Nucleus accumbens (tissue), 56 donors: Measurements from ENCODE around the gene TMEM184B.

Experiments
- DNase-seq, 56 donors: peaks; one replicate each; lab custom pipeline; 2025; lab: John Stamatoyannopoulos, UW

TMEM184B gene

DNA sequence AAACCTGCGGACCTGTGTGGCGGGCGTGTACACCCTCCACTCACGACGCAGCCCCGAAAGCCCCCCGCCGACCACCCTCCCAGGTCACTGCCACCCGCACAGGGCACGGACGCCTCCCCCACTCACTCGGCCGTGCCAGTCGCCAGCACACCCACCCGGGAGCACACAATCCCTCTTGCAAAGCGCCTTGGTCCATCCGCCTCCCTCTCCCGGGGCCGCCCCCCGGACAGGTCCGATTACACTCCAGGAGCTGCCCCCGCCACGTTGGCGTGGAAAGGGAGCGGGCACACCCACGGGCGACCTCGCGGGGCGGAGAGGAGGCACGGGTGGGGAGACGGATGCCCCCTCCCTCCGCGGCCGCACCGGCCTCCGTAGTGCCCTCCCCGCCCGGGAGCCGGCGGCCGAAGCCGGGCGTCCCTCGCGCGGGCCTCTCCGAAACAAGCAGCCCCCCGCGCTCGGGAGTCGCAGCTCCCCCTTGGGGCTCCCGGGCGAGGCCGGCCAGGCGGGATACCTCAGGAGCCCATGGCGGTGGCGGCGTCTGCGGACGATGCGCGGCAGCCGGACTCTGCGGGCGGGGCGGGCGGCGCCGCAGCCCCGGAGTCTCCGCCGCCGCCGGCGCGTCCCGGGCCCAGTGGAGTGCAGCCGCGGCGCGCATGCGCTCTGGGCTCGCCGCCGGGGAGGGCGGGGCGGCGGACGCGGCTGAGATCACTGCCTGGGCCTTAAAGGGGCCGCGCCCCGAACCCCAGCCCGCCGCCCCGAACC is at the start of gene TMEM184B:
TMEM184B (minus strand) TSS at position 638 of the 762 bp plus-strand sequence. CDS start 25,049 bp downstream, outside the sequence.
- DNase-seq: peak in 52 of 56 donors; percentile 24 to 86 (median 74)

DNA sequence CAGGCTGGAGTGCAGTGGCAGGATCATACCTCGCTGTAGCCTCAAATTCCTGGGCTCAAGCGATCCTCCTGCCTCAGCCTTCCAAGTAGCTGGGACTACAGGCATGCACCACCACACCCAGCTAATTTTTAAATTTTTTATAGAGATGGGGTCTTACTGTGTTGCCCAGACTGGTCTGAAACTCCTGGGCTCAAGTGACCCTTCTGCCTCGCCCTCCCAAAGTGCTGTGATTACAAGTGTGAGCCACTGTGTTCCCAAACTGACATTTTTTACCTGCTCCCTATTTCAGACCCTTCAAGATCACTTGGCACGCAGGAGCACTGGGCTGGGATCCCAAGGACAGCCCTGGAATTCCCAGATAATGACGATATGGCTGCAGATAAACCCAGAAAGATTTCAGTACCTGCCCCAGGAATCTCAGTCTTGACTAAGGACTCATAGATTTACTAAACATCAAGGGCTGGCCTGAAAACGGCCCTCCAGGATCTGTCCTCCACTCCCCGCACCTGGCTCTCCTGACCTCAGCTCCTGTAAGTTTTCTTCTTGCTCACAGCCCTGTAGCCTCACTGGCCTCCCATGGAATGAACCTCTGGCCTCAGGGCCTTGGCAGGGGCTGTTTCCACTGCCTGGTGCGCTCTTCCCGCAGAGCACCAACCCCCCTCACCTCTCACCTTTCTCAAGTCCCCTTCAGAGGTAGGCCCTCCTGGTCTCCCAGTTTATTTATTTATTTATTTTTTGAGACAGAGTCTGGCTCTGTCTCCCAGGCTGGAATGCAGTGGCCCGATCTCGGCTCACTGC is 48.0 kb upstream of the TMEM184B start:
- DNase-seq: no peak

DNA sequence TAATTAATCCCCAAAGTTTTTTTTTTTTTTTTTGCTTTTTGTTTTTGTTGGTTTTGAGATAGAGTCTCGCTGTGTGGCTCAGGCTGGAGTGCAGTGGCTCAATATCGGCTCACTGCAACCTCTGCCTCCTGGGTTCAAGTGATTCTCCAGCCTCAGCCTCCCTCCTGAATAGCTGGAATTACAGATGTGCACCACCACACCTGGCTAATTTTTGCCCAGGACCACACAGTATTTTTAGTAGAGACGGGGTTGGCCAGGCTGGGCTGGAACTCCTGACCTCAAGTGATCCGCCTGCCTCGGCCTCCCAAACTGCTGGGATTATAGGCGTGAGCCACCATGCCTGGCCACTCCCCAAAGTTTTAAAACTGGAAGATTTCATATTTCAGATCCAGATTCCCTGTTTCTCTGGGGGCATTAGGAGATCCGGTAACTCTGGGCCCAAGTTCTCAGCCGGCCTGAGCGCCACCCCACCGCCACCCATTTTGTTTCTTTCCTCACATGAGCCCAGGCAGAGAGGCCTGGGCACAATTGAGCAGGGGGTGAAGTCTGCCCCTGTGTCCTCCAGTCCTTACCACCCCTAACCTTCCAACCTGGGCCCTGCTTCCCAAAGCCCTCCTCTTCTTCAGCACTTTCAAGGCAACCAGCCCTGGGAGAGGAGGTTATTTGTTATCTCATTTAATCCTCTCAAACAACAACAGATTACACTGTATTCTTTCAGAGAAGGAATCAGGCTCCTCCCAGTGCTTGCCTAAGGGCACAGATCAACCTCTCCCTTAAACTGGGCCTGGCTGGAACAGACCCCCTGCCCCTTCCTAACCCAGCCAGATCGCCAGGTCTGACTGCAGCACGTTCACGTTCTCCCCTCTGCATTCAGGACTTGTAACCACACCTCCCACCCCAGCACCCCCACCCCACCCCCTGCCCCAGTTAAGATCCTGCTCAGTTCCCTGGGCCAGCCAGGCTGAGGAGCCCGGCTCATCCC is 46.3 kb upstream of the TMEM184B start:
- no peak for DNase-seq

DNA sequence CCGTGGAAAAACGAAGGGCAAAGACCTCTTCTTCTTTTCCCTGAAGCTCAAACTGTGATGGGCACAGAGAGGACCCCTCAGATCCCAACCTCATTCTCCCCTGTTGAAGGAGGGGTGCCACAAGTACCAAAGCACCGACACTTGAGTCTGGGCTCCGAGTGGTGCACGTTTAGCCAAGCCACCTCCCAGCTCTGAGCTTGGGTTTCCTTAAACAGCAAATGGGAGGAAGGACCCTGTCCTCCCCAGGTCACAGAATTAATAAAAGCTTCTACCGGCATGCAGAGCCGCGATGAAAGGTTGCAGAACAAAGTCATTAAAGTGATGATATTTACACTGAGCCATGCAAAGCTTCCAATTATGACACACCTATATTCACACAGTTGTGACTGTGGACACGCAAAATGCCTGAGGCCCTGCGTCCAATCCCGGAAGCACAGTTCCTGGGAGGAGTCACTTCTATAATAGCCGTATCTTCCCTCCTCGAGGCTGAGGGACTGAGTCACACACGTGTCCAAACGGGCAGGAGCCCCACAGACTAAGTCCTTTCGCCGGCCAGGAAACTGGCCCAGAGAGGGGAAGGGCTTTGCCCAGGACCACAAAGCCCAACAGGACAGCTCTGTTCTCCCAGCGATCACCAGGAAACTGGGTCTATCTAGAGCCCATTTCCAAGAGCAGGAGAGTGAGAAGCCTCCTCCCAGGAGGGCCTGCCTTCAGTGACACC is 45.3 kb upstream of the TMEM184B start:
- DNase-seq: peak in 5 of 56 donors; percentile 13 to 36 (median 27)

DNA sequence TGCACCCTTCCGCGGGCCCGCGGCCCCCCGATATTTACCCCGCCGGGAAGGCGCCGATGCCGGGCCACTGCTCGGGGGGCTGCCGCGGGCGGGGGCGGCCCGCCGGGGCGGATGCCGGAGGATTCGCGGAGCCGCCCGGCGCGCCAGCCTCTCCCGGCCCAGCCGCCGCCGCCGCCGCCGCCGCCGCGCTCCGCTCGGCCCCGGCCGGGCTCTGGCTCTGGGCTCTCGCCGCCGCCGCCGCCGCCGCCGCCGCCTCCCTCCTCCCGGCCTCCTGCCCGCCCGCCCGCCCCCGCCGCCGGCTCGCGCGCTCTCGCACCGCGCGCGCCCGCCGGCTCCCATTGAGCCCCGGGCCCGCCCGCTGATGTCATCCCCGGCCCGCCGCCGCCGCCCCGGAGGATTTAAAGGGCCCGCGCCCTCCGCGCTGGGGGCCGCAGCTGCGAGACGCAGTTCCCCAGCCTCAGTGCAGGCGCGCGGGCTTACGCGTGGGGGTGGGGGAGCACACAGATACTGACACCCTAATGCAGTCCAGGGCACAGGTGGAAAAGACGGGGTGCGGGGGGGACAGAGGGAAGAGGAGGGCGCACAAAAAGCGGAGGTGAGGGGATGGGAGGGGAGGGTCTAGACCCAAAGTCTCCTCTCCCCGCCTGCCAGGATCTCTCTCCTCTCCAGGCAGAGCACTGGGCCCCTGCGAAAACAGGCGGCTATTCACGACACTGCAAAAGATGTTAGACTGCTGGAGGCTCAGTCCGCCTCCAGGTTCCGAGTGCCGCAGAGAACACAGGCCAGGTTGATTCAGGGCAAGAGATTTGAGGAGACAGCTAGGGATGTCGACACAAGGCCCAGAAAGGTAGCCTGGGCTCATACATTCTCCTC is 44.5 kb upstream of the TMEM184B start, which contains the start of gene CSNK1E:
CSNK1E (minus strand) TSS at position 312 of the 873 bp plus-strand sequence. CDS start 3,276 bp downstream, outside the sequence.
- DNase-seq: peak in 52 of 56 donors; percentile 22 to 90 (median 70)

DNA sequence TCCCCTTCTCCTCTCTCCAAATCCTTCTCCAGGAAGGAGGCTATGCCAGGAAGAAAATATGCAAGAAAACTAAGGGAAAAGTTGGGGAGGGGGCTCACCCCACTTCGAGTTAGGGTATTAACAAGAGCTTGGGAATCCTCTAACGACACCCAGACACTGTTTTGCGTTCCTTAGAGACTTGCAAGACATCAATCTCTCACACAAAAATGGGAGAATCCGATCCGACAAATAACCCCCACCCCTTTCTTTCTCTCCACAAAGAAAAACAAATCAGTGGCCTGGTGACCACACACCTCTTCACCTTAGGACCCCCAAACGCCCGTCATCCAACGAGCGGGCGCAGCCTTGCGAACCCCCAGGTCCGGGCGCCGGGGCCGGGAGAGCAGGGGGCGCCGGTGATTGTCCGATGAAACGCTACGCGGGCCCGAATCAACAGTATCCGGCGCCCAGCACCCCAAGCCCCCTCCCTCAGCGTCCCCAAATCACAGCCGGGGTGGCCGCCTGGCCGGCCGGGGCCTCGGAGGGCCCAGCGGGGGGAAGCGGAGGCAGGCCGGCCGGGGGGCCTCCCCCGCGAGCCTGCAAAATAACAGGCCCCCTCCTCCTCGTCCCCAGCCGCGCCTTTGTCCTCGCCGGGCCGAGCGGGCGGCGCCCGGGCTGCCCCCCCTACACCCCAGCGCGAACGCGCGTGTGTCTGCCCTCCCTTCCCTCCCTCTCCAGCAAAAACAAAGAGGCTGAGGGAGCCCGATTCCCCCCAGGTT is 43.7 kb upstream of the TMEM184B start:
- DNase-seq: peak in 53 of 56 donors; percentile 35 to 87 (median 74)

DNA sequence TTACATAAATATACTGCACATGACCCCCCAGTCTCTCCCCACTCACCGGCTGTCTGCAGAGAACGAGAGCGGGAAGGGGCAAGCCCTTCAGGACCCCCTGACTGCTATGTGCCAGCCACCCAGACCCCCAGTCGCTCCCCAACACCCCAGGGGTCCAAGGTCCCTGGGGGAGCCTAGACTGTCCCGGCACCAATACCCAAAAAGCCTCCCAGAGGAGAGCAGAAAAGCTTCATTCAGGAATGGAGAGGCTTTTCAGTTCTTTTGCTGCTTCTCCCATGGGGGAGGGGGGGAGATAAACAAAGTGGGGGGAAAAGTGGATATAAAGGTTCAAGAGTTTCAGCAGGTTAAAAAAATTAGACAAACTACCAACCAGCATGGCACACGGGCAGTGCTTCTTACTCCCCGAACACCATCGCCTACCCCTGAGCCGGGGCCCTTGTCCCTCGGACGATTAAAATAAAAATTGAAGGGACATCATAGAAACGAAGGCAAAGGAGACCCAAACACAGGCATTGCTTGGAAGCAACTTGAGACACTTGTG is 43.1 kb upstream of the TMEM184B start:
- peak in 8 of 56 donors; percentile 27 to 75 (median 48) for DNase-seq

DNA sequence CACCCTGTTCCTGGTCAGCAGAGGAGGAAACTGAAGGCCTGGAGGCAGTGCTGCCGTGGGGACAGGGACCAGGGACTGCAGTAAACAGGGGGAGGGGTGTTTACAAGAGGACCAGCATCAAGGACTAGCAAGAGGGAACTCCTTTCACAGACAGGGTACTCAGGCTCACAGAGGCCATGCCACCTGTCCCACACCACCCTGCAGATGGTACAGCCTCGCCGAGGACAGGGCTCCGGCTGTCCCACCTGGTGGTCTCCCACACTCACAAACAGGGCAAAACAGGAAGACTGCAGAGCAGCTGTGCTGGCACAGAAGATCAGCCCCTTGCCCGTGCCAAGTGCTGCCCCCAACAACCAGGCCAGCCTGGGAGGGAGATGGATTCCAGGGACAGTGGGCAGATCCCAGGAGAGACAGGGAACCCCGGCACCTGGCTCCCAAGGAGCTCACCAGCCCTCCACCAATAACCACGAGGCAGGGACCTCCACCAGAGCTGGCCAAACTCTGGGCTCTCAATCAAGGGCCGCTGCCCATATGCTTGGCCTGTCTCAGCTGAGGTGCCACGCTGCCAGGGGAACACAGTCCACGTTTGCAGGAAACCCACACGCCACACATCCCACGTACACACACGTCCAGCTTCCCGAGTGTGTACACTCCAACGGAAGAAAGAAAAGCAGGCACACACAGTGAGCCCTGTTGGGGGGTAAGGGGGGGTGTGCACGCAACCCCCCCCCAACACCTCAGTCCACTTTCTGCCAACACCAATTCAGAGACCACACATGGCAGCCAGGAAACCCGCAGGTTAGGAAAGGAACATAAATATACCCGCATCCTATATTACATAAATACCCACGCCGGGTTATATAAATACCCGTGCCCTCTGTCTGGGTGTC is 42.4 kb upstream of the TMEM184B start:
- DNase-seq: peak in 24 of 56 donors; percentile 9 to 61 (median 32)

DNA sequence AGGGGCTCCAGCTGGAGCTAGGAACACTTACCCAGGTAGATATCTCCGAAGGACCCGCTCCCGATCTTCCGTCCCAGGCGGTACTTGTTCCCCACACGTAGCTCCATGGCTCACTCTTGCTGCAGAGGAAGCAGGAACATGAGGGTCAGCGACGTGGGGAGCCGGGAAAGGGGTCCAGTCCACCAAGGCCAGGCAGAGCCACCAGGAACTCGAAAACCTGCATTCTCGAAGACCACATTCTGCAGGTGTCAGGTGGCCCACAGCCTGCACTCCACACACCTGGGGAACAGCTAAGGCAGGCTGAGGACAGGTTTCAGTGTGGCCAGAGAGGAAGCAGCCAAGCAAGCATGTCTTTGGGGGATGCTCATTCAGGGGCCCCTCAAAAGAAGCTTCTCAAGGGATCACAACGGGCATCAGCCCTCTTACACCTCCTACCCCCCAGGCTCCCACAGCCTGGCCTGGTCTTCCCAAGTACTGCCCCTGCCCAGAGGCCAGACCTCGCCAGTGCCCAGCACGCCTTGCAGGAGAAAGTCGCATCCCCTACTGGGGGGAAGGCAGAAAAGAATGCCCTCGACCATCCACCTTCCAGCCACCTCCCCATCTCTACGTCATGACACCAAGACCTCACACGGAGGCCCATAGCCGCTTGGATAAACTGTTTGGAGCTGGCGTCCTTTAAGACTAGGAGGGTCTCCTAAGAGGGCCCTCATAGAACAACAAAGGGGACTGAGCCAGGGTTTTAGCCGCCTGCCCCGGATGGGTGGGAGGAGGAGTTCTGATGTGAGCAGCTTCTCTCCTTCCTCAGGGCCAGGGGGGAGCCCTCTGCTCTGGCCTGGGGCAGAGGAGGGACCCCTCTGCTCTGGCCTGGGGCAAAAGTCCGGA is 41.5 kb upstream of the TMEM184B start:
- peak in 3 of 56 donors; percentile 13 to 56 (median 49) for DNase-seq

DNA sequence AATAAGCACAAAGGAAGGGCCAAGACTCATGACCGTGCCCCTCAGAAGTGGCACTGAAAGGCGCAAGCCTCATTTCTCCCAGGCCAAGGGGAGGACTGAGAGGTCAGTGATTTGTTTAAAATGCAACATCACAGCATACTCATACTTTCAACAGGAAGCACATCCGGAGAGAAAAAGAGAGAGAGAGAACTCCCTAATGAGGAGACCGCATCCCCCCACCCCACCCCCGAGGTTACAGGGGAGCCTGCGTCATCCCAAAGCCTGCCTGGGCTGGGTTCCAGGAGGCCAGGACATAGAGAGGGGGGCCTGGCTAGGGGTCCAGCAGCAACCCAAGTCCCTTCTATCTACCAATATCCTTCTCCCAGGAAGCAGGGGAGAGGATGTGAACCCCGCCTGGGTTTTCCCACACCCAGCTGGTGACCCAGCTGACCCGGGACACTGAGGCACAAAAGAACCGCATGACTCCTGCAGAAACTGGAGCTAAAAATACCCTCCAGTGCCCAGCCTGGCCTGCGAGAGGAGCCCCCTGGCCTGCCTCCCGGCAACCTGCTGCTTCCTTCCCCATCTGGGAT is 40.7 kb upstream of the TMEM184B start:
- DNase-seq: peak in 31 of 56 donors; percentile 15 to 71 (median 39)

DNA sequence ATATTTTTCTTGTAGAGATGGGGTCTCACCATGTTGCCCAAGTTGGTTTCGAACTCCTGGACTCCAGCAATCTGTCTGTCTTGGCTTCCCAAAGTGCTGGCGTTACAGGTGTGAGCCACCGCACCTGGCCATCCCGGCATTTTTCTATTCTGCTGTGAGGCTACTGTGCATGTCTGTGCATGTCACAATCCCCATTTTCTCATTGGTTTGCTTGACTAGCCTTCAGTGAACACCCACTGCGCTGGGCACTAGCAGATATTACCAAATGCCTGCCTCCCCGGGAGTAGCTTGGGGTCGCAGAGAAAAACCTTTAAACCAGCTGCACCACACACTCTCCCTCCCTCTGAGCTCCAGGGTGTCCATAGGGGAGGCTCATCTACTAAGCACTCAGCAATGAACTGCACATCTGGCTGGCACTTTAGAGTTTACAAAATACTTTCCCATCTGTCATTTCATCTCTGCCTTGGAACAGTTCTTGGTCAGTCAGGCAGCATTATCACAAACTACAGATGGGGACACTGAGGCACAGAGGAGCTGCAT is 39.5 kb upstream of the TMEM184B start:
- DNase-seq: no peak

DNA sequence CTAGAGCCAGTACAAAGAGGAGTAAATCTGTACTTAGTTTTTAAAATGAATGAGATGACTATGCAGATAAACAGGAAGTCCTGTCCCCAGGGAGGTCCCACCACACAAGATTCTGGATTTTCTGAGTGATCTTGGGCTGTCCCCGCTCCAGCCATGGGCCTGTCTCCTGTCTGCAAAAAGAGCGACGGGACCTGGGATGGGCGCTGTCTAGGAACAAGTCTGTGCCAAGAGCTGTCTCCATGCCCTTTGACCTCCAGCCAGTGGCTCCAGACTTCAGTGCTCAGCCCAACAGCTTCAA is 38.5 kb upstream of the TMEM184B start:
- DNase-seq: no peak

DNA sequence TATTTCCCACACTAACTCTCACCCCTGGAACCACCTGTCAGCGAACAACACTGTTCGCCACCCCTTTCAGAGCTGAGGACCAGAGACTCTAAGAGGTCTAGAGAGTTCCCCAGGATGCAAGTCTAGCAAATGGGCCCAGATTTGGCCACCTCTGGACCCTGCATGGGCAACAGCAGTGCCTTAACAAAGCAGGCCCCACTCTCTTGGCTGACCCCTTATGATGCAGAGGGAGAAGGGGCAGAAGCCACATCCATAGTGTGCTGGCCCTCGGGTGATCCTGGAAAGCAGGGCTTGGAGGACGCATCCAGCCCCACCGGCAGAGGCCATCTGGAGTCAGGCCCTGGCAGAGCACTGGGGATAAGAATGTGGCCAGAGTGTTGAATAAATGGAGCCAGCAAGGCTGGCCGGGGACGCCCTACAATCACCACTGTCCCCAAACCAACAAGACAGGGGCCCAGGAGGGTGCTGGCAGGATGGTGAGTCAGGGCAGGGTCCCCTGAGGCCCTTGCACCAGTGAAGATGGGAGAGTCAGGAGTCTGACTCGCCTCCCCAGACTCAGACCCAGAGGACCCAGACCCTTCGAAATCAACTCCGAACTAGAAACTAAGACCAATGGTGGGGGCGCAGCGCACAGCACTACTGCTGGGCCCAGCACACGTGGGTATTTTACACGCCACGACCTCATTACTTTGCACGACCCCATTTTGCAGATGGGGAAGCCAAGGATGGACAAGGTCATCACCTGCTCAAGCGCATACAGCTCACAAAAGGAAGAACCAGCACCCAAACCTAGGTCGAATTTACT is 37.9 kb upstream of the TMEM184B start:
- peak in 1 of 56 donors; percentile 21 for DNase-seq
